ACHN (cell line): ENCODE results near the gene PRF1.
A peak's percentile ranks its signal among the peaks of the same experiment; 100 is the strongest.

Experiments used
- DNase-seq: peaks from one replicate; pipeline ENCODE4 v3.0.0-alpha.2; 2015
- in situ Hi-C: cut with HindIII; loops from 2 replicates; pipeline ENCODE4 v1.10.0; 2017; ENCODE audit warnings: low sequenced_read_pairs, low pct_ligation_motif_present, low pct_unique_long_range_greater_than_20kb

PRF1 gene

DNA sequence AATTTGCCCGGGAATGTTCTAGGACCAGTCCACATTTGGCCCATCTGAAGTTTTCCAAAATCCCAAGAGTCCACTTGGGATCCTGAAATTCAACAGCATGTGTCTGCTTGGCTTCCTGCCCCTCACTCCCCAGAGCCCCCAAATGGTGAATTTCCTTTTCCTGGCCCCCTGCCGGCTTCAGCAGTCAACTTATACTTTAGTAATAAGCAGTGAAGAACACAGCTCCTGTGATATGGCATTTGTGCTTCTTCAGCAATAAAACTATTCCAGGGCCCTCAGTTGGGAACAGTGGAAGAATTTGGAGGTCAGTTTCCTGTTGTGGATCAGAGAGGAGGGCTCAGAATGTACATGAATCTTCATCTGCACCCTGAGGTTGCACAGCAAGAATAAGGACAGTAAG is 51.1 kb downstream of the PRF1 start:
- in situ Hi-C loops = no loop called here
- no peak for DNase-seq

DNA sequence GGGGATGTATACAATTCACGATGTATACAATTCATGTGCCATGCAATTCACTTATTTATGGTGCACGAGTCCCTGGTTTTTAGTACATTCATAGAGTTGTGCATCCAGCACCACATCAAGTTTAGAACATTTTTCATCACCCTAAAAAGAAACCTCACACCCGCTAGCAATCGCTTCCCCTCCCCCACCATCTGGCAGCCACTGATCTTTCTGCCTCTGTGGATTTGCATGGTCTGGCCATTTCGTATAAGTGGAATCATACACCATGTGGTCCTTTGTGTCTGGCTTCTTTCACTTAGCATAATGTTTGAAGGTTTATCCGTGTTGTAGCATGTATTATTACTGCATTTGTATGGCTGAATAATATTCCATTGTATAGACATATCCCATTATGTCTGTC is 52.1 kb downstream of the PRF1 start:
- in situ Hi-C loops = no loop called here
- no peak for DNase-seq

DNA sequence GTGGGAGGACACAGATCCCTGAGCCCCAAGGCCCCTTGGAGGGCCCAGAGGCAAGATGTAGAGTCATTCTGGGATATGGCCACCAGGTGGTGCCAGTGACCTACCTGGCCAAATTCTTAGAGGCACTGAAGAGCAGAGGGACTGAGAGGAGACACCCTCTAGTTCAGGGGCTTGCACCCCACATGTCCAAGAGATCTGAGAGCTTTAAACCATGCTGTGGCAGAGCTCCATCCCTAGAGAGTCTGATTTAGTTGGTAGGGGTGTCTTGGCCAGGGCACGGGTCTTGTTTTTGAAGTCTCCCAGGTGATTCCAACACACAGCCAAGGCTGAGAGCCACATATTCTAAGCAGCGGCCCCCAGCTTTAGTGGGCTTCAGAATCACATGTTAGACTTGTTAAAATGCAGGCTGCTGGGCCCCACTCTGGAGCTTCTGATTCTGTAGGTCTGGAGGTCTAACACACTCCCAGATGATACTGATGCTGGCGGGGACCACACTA is 52.5 kb downstream of the PRF1 start:
- DNase-seq = peak; percentile 67

DNA sequence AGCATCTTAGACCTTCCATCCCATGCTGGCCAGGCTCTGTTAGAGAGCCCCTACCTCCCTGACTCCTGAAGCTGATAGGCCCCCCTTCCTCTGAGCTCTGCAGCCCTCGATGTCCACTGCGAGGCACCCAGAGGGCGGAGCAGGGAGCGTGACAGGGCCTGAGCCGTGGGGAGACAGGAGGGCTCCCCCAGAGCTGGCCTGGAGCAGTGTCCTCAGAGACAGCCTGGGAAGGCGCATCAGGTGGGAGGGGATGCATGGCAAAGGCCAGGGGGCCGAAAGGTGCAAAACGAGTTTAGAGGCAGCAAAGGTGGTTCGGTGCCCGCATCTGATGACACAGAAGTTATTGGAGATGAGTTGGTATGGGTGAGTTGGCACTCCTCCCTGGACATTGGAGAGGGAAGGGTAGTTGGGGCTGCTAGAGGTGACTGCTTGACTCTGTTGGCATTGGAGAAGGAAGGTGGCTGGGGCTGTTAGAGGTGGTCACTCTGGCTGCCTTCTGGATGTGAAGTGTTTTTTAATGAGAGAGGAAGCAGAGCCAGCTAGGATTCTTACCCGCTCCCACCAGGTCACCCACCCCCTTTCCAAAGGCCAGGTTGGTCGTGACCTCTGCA is 53.1 kb downstream of the PRF1 start:
- in situ Hi-C loops = no loop called here
- no peak for DNase-seq

More for the DNA sequence above, 52.5 kb downstream of the PRF1 start:
- in situ Hi-C loops = no loop called here
